LNCAP (cell line): ENCODE measurements around the gene AGPAT3.

ENCODE experiments used
- TF ChIP-seq, protein P1 (sequence below): fragments of 450-650 bp; IDR thresholded peaks from 2 replicates; pipeline ENCODE4 v1.5.1; 2017; ENCODE audit warnings: mild to moderate bottlenecking

AGPAT3 gene

GRCh38 chr21:44024257-44024656 is 159.2 kb downstream of the AGPAT3 start:
- TF ChIP-seq, protein P1, sequence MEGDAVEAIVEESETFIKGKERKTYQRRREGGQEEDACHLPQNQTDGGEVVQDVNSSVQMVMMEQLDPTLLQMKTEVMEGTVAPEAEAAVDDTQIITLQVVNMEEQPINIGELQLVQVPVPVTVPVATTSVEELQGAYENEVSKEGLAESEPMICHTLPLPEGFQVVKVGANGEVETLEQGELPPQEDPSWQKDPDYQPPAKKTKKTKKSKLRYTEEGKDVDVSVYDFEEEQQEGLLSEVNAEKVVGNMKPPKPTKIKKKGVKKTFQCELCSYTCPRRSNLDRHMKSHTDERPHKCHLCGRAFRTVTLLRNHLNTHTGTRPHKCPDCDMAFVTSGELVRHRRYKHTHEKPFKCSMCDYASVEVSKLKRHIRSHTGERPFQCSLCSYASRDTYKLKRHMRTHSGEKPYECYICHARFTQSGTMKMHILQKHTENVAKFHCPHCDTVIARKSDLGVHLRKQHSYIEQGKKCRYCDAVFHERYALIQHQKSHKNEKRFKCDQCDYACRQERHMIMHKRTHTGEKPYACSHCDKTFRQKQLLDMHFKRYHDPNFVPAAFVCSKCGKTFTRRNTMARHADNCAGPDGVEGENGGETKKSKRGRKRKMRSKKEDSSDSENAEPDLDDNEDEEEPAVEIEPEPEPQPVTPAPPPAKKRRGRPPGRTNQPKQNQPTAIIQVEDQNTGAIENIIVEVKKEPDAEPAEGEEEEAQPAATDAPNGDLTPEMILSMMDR, result no peak

DNA sequence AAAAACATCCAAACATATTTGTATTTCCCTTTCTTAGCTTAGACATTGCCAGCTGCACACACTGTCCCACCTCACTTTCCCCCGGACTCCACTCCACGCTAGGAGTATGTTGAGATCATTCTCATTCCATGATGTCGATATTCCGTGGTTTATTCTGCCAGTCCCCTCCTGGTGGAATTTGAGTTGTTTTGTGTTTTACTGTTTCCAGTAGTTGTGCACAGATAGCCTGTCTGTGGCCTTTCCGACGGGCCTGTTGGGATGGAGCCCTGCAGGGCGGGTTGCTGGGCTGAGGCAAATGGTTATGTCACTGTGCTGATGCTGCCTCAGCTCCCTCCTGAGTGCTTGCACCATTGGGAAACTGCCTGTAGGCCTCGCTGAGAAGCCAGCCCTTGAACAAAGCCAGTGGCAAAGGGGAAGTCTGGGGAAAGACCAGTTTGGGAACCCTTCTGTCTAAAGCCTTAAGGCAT is 159.9 kb downstream of the AGPAT3 start:
- TF ChIP-seq, protein P1, result no peak

DNA sequence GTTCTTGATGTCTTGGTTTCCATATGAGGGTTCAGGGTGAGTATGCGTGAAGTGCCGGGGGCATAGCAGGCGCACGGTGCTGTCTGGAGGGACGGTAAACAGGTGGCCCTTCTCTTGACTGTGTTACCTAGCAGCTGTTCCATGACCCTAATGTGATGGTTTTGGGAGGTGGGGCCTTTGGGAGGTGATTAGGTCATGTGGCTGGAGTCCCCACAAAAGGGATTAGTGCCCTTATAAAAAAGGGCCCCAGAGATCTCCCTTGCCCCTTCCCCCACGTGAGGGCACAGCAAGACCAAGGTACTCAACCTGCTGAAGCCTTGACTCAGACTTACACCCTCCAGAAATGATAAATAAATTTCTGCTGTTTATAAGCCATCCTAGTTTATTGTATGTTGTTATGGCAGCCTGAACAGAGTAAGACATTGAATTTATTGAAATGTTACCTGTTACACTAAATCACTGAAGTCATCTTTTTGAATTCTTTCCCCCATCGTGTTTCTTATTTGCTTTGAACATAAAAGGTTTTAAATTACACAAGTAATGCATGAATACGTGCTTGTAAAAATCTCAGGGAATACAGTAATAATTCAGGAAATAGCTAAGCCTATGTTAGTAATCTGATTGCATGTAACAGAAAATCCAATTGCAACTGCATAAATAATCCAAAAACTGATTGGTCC is 162.7 kb downstream of the AGPAT3 start:
- TF ChIP-seq, protein P1, result no peak

DNA sequence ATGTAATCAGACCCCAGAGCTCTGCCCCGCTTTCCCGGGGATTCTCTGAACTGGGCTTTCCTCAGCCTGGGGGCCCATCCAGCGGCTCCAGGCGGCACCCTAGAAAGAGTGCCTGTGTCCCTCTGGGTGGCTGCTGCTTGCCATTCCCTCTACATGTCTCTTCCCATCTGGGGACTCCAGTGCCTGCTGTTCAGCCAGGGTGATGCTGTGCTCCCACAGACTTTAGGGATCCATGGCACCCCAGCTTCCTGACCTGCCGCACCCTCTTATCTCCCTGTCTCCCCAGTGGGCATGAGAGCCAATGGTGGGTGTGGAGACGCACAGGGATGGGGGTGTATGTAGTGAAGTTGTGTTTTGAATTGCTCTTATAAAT is 163.2 kb downstream of the AGPAT3 start:
- TF ChIP-seq, protein P1, result no peak

DNA sequence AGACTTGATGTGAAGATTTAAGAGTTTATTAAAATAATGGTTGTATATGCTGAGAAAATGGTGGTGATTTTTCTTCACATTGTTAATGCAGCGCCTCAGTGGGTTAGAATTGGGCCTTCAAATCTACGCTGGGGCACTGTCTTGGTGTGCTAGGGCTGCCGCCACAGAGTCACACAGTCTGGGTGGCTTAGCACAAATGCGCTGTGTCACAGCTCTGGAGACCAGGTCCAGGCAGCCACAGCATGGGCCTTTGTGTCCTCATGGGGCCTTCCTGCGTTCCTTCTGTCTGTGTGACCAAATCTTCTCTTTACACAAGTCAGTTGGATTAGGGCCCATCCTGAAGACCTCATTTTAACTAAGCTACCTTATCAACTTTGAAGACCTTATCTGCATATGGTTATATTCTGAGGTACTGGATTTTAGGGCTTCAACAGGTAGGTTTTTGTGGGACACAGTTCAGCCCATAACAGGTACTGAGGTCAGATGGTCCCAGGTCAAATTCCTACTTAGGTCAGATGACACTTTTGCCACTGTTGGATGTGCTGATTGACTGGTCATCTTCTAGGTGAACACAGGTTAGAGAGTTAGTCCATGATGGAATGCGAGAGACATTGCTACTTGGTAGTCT is 164.6 kb downstream of the AGPAT3 start:
- TF ChIP-seq, protein P1, result no peak

DNA sequence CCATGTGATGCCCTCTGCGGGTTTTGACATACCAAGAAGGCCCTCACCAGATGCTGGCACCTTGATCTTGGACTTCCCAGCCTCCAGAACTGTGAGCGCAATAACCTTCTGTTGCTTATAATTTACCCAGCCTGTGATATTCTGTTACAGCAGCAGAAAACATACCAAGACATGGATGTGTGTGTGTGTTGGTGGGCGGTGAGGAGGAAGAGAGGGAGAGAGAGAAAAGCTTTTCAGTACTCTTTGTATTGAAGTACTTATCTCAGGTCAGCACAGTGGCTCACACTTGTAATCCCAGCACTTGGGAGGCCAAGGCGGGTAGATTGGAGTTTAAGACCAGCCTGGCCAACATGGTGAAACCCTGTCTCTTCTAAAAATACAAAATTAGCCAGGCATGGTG is 170.2 kb downstream of the AGPAT3 start:
- TF ChIP-seq, protein P1, result no peak
